H1 (cell line): ENCODE measurements around the gene VSTM4. TPM values are rescaled to one million over a fixed set of nuclear protein-coding genes. Genes with fewer than 3 reads are reported as not detected.

Experiments
- CTCF ChIA-PET: fragments of 300-600 bp; sonication (Branson Sonifier 250); formaldehyde crosslinking; loops from one replicate; lab custom pipeline; 2021; ENCODE audit not compliant: partially characterized antibody; lab: Charles Lee
- POLR2A ChIA-PET: fragments of 300-600 bp; sonication (Branson Sonifier 250); formaldehyde crosslinking; loops from one replicate; lab custom pipeline; 2021; ENCODE audit warnings: inconsistent platforms; ENCODE audit not compliant: partially characterized antibody; lab: Charles Lee
- DNase-seq, 2 experiments: peaks; one replicate each; pipeline versions ENCODE4 v3.0.0 to v3.0.0-alpha.2; 2010 to 2022; ENCODE audit warnings: low spot score in 2 of 2, low read depth in 1 of 2, mixed read lengths in 1 of 2
- FAIRE-seq: peaks from 2 replicates; lab custom pipeline; 2011; peaks lifted over from hg19 to GRCh38; lab: Jason Lieb, UNC
- H2AFZ ChIP-seq: 2 replicates; pipeline ENCODE4 v1.8.1; 2012; ENCODE audit warnings: low read length, inconsistent platforms
- H2AK5ac ChIP-seq: 2 replicates; pipeline ENCODE4 v1.6.1; 2013; ENCODE audit warnings: low read depth, low read length
- H2BK120ac ChIP-seq: replicated peaks from 2 replicates; pipeline ENCODE3; 2013; ENCODE audit warnings: low read depth, low read length, inconsistent platforms
- H2BK12ac ChIP-seq: 2 replicates; pipeline ENCODE4 v1.6.1; 2013; ENCODE audit warnings: low read depth, low read length
- H2BK15ac ChIP-seq: 2 replicates; pipeline ENCODE4 v1.6.1; 2013; ENCODE audit warnings: low read length
- H2BK20ac ChIP-seq: 2 replicates; pipeline ENCODE4 v1.6.1; 2013; ENCODE audit warnings: low read length
- H2BK5ac ChIP-seq: 2 replicates; pipeline ENCODE4 v1.6.1; 2013; ENCODE audit warnings: low read depth, low read length
- H3K14ac ChIP-seq: 2 replicates; pipeline ENCODE4 v1.6.1; 2013; ENCODE audit warnings: inconsistent platforms; ENCODE audit not compliant: insufficient read length
- H3K18ac ChIP-seq: 2 replicates; pipeline ENCODE4 v1.6.1; 2013; ENCODE audit warnings: low read length; ENCODE audit errors: extremely low read depth
- H3K23ac ChIP-seq: 2 replicates; pipeline ENCODE4 v1.6.1; 2013; ENCODE audit warnings: inconsistent platforms; ENCODE audit not compliant: insufficient read length
- H3K23me2 ChIP-seq: 2 replicates; pipeline ENCODE4 v1.6.1; 2013; ENCODE audit warnings: low read depth, low read length
- H3K27ac ChIP-seq: 2 replicates; pipeline ENCODE4 v1.6.1; 2011; ENCODE audit warnings: low read depth, low read length, inconsistent platforms
- H3K27me3 ChIP-seq, 4 experiments: replicated peaks in 1 of 4; 1 replicate in 1 of 4; 2 replicates in 3 of 4; pipeline versions ENCODE4 v1.6.1 to v1.8.1; 2011 to 2013; ENCODE audit warnings: low read length in 3 of 4, mild to moderate bottlenecking in 3 of 4, inconsistent platforms in 2 of 4, mixed read lengths in 2 of 4, moderate library complexity in 1 of 4; ENCODE audit not compliant: control insufficient read depth in 3 of 4, insufficient read depth in 3 of 4; ENCODE audit errors: extremely low read depth in 1 of 4
- H3K36me3 ChIP-seq, 4 experiments: 2 replicates each; pipeline versions ENCODE4 v1.6.1 to v1.8.1; 2011 to 2013; ENCODE audit warnings: mild to moderate bottlenecking in 4 of 4, low read length in 3 of 4, moderate library complexity in 2 of 4, control low read depth in 1 of 4, inconsistent platforms in 1 of 4; ENCODE audit not compliant: insufficient read depth in 4 of 4, control insufficient read depth in 2 of 4
- H3K4ac ChIP-seq: replicated peaks from 2 replicates; pipeline ENCODE3; 2013; ENCODE audit warnings: low read length, low read depth, mixed read lengths, inconsistent platforms; ENCODE audit not compliant: insufficient read length
- H3K4me1 ChIP-seq, 4 experiments: replicated peaks in 1 of 4; 1 replicate in 1 of 4; 2 replicates in 3 of 4; pipeline versions ENCODE4 v1.6.1 to v1.8.1; 2011 to 2013; ENCODE audit warnings: low read length in 3 of 4, inconsistent platforms in 2 of 4, mixed read lengths in 1 of 4; ENCODE audit not compliant: insufficient read depth in 4 of 4, control insufficient read depth in 3 of 4
- H3K4me2 ChIP-seq, 2 experiments: 2 replicates each; pipeline versions ENCODE4 v1.6.1 to v1.8.1; 2011 to 2013; ENCODE audit warnings: low read depth in 2 of 2, low read length in 2 of 2, control low read depth in 1 of 2, inconsistent platforms in 1 of 2, mild to moderate bottlenecking in 1 of 2; ENCODE audit not compliant: insufficient read depth in 1 of 2
- H3K4me3 ChIP-seq, 4 experiments: fragments of 200-600, 300-600 bp in 1 of 4; sonication (generic), shearing (Covaris generic), sonication (Bioruptor Twin) in 1 of 4; 2 replicates each; pipeline versions ENCODE4 v1.5.1 to v1.8.1; 2011 to 2016; ENCODE audit warnings: low read length in 4 of 4, low read depth in 3 of 4, control low read depth in 2 of 4, inconsistent platforms in 2 of 4, mild to moderate bottlenecking in 2 of 4, mixed read lengths in 1 of 4, moderate library complexity in 1 of 4; ENCODE audit not compliant: insufficient read depth in 2 of 4; ENCODE audit errors: extremely low read depth in 1 of 4
- H3K56ac ChIP-seq: replicated peaks from 2 replicates; pipeline ENCODE3; 2013; ENCODE audit warnings: low read depth, mild to moderate bottlenecking, mixed read lengths, low read length, inconsistent platforms; ENCODE audit not compliant: insufficient read length
- H3K79me1 ChIP-seq: 2 replicates; pipeline ENCODE4 v1.6.1; 2013; ENCODE audit warnings: low read depth, low read length, control low read depth
- H3K79me2 ChIP-seq, 2 experiments: 2 replicates each; pipeline versions ENCODE4 v1.6.1 to v1.8.1; 2012 to 2013; ENCODE audit warnings: low read length in 2 of 2, mild to moderate bottlenecking in 2 of 2, inconsistent platforms in 1 of 2; ENCODE audit not compliant: insufficient read depth in 2 of 2, control insufficient read depth in 1 of 2
- H3K9ac ChIP-seq, 4 experiments: replicated peaks in 1 of 4; 1 replicate in 1 of 4; 2 replicates in 3 of 4; pipeline versions ENCODE4 v1.6.1 to v1.8.1; 2011 to 2013; ENCODE audit warnings: low read depth in 3 of 4, low read length in 3 of 4, control low read depth in 2 of 4, mild to moderate bottlenecking in 2 of 4, moderate library complexity in 2 of 4, inconsistent platforms in 1 of 4; ENCODE audit errors: extremely low read depth in 1 of 4
- H3K9me3 ChIP-seq, 2 experiments: 2 replicates each; pipeline versions ENCODE4 v1.6.1 to v1.8.1; 2012 to 2013; ENCODE audit warnings: mild to moderate bottlenecking in 2 of 2, moderate library complexity in 2 of 2, control low read depth in 1 of 2, inconsistent platforms in 1 of 2, low read depth in 1 of 2, low read length in 1 of 2, mixed read lengths in 1 of 2; ENCODE audit not compliant: insufficient read depth in 2 of 2
- H4K20me1 ChIP-seq, 2 experiments: replicated peaks in 1 of 2; 2 replicates each; pipeline versions ENCODE3 to v1.8.1; 2011 to 2013; ENCODE audit warnings: inconsistent platforms in 2 of 2, low read length in 2 of 2, mild to moderate bottlenecking in 1 of 2; ENCODE audit not compliant: insufficient read depth in 2 of 2, control insufficient read depth in 1 of 2
- H4K5ac ChIP-seq: 2 replicates; pipeline ENCODE4 v1.6.1; 2013; ENCODE audit warnings: low read length, low read depth, mixed read lengths, inconsistent platforms; ENCODE audit not compliant: insufficient read length
- H4K8ac ChIP-seq: 2 replicates; pipeline ENCODE4 v1.8.0; 2013; ENCODE audit warnings: mild to moderate bottlenecking, moderate library complexity, low read length, inconsistent platforms; ENCODE audit not compliant: insufficient read depth; ENCODE audit errors: extremely low read depth
- H4K91ac ChIP-seq: replicated peaks from 2 replicates; pipeline ENCODE3; 2013; ENCODE audit warnings: low read length, mixed read lengths, inconsistent platforms; ENCODE audit not compliant: insufficient read length
- CBX5 ChIP-seq: fragments of 300-800, 300-1000 bp; sonication (generic); IDR thresholded peaks from 2 replicates; pipeline ENCODE4 v1.7.1; 2016; ENCODE audit warnings: antibody characterized with exemption, low read length, low read depth
- EZH2 ChIP-seq: fragments of 200-600 bp; sonication (generic); IDR thresholded peaks from 2 replicates; pipeline ENCODE4 v1.7.1; 2012; ENCODE audit warnings: low read depth, mild to moderate bottlenecking, moderate library complexity, low read length, inconsistent platforms; ENCODE audit not compliant: severe bottlenecking
- PHF8 ChIP-seq: fragments of 200-600 bp; sonication (generic); conservative IDR thresholded peaks from 2 replicates; pipeline ENCODE4 v1.7.1; 2012; ENCODE audit warnings: low read depth, mild to moderate bottlenecking, inconsistent platforms, low read length, moderate library complexity
- RAD21 ChIP-seq, 2 experiments: IDR thresholded peaks in 1 of 2; conservative IDR thresholded peaks in 1 of 2; 2 replicates each; pipeline ENCODE4 v1.6.1; 2011; ENCODE audit warnings: low read depth in 2 of 2, low read length in 2 of 2, improper control_type of control experiment in 1 of 2, inconsistent platforms in 1 of 2, mild to moderate bottlenecking in 1 of 2, moderate library complexity in 1 of 2
- RNF2 ChIP-seq: fragments of 200-900, 300-1000 bp; sonication (generic); IDR thresholded peaks from 2 replicates; pipeline ENCODE4 v1.7.1; 2016; ENCODE audit warnings: borderline replicate concordance, low read depth, mild to moderate bottlenecking, antibody characterized with exemption, low read length; ENCODE audit not compliant: poor library complexity, severe bottlenecking; ENCODE audit errors: missing control alignments
- SP1 ChIP-seq: IDR thresholded peaks from 2 replicates; pipeline ENCODE4 v1.6.1; 2011; ENCODE audit warnings: low read depth, low read length
- WGBS, 2 experiments: shearing (Covaris generic) in 1 of 2; methylation state at CpG; one replicate each; pipeline versions ENCODE4 v1.1.6 to v1.1.7; 2013 to 2015; ENCODE audit warnings: low lambda C conversion rate in 2 of 2, mixed read lengths in 2 of 2, inconsistent platforms in 1 of 2, low coverage in 1 of 2, missing lambda C conversion rate in 1 of 2; ENCODE audit not compliant: insufficient replicate concordance in 2 of 2, insufficient coverage in 1 of 2, insufficient read length in 1 of 2; ENCODE audit errors: extremely low coverage in 1 of 2, missing lambda C conversion rate in 1 of 2; 5-methylcytosine and 5-hydroxymethylcytosine counted together
- polyA plus RNA-seq, 7 experiments: library from polyadenylated mRNA; depleted of rRNA in 3 of 7; stranded (reverse) in 5 of 7; unstranded in 2 of 7; fragments of >200 nt in 5 of 7; fragments of 200-250 nt in 2 of 7; gene quantifications; 1 replicate in 5 of 7; 2 replicates in 1 of 7; 4 replicates in 1 of 7; pipeline versions ENCODE4 v1.2.1 to v1.2.3, GENCODE V29; 2011 to 2013; ENCODE audit warnings: missing spikeins in 2 of 7, mixed read lengths in 2 of 7
- total RNA-seq: library from RNA; stranded (reverse); fragmentation: NEBNext Ultra II Directional; extraction: Animal tissue kit (Norgen Biotek cat#: 25700); gene quantifications from 2 replicates; pipeline ENCODE4 v1.2.1, GENCODE V29; 2021

The VSTM4 gene
- total and polyA plus RNA-seq, 2 of the 8 experiments (the other 6 are each of a cell fraction or from before 2014, with no cell fraction given) = 0.48 to 0.73 TPM

DNA sequence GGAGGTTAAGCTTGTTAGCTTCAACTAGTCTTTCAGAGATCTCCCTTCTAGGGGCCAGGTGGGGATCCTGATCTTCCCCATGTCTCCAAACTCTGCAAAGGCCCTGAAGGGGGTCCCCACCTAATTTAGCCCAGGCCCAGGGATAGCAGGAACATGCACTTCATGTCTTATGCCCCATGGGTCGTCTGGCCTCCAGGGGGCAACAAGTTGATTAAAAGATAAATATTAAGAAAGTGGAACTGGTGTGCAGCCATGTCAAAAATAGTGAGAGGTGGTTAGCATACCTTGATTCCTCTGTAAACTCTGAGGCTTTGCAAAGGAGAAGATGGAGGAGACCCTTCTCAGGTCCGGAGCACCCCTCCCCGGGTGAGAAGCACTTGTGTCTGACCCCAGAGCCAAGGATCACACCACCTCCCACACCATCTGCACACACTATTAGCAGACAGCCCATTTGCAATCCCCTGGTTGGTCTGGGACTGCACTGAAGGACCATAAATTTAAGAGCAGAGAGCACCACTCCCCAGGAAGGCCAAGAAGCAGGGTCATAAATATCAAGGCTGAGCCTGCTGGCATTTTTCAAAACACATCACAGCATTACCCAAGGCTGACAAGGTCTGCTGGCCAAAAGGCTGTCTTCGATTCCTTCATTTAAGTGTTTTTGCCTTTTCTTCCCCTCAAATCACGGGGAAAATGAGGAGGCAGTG lies 131.5 kb downstream of the VSTM4 start:
- no peak overlapping the region for H2AFZ ChIP-seq
- H2BK15ac ChIP-seq = no peak overlapping the region
- no peaks in the 10 kb centered on the region for H3K79me2 ChIP-seq
- TF ChIP-seq CBX5 (no peak), PHF8 (no peak), RAD21 (IDR thresholded peaks at IDR 0.05 in 1 of 2, conservative IDR thresholded peaks at IDR 0.05 in 1 of 2; ENCODE audit: low read depth in 2 of 2, low read length in 2 of 2) (0 out of 4 replicates have a peak, but pooled peaks of 1 of the 2 experiments have one; percentile 1), RNF2 (no peak), EZH2 (no peak), SP1 (no peak)
- POLR2A ChIA-PET = no interaction called here
- H3K27me3 ChIP-seq = no peaks in the 10 kb centered on the region
- H3K18ac ChIP-seq = no peak overlapping the region
- DNase-seq = no peak
- H3K79me1 ChIP-seq = no peaks in the 10 kb centered on the region
- H2AK5ac ChIP-seq = no peak overlapping the region
- H2BK20ac ChIP-seq = no peak overlapping the region
- no peak overlapping the region for H2BK12ac ChIP-seq
- H4K5ac ChIP-seq = no peak overlapping the region
- no peak overlapping the region for H3K23ac ChIP-seq
- no peak for FAIRE-seq
- CTCF ChIA-PET = interaction anchor here (0.8 to 2.9 kb wide), 4 partner anchors 178 to 326 kb away, joined by 3 to 17 read pairs (median 7); no protein-coding TSS in a partner anchor
- H3K36me3 ChIP-seq = no peaks in the 10 kb centered on the region
- no peak overlapping the region for H3K27ac ChIP-seq
- no peak overlapping the region for H2BK120ac ChIP-seq
- no peak overlapping the region for H2BK5ac ChIP-seq
- no peak overlapping the region for H4K8ac ChIP-seq
- H3K9ac ChIP-seq = no peak overlapping the region
- H3K4ac ChIP-seq = no peak overlapping the region
- H4K20me1 ChIP-seq = no peaks in the 10 kb centered on the region
- no peaks in the 10 kb centered on the region for H3K9me3 ChIP-seq
- no peak overlapping the region for H3K4me2 ChIP-seq
- H3K4me1 ChIP-seq = no peaks in the 10 kb centered on the region
- H3K56ac ChIP-seq = no peak overlapping the region
- 94% methylated on average over 5 of the region's 5 CpGs; no CpG with 5 or more reads in 1 of the 2 experiments for WGBS, 2 experiments
- no peak overlapping the region for H3K4me3 ChIP-seq
- no peak overlapping the region for H4K91ac ChIP-seq
- H3K23me2 ChIP-seq = peaks cover 2% of the 10 kb centered on the region; the same call in 1 of the 2 replicates
- no peak overlapping the region for H3K14ac ChIP-seq
